Uterus (tissue), 4 donors: ENCODE measurements around the gene ULK4. TPM values are rescaled to one million over a fixed set of nuclear protein-coding genes. Genes with fewer than 3 reads are reported as not detected.

Experiments used
- DNase-seq, 2 donors: peaks; one replicate each; pipeline ENCODE4 v3.0.0-alpha.2; 2019 to 2020
- H3K27ac ChIP-seq, 2 donors: fragments of 200-600 bp; sonication (generic); 1 replicate in 1 of 2; 2 replicates in 1 of 2; pipeline ENCODE4 v1.5.1; 2016 to 2018
- H3K27me3 ChIP-seq, 2 donors: fragments of 200-600 bp; sonication (generic); one replicate each; pipeline ENCODE4 v1.5.1; 2018 to 2019; ENCODE audit warnings: control low read depth in 1 of 2
- H3K36me3 ChIP-seq, 2 donors: fragments of 200-600 bp; sonication (generic); one replicate each; pipeline ENCODE4 v1.5.1; 2019; ENCODE audit warnings: control low read depth in 1 of 2
- H3K4me1 ChIP-seq, 2 donors: fragments of 200-600 bp; sonication (generic); one replicate each; pipeline ENCODE4 v1.5.1; 2018 to 2019; ENCODE audit warnings: control low read depth in 1 of 2
- H3K4me3 ChIP-seq, 2 donors: fragments of 200-600 bp; sonication (generic); 1 replicate in 1 of 2; 2 replicates in 1 of 2; pipeline ENCODE4 v1.5.1; 2018 to 2019; ENCODE audit warnings: mild to moderate bottlenecking in 1 of 2
- H3K9me3 ChIP-seq, 2 donors: fragments of 200-600 bp; sonication (generic); one replicate each; pipeline ENCODE4 v1.5.1; 2019; ENCODE audit warnings: control low read depth in 1 of 2
- POLR2A ChIP-seq, 2 donors: fragments of 450-650 bp; IDR thresholded peaks; one replicate each; pipeline ENCODE4 v1.6.1; 2016; ENCODE audit warnings: antibody characterized with exemption in 2 of 2, mild to moderate bottlenecking in 1 of 2, moderate library complexity in 1 of 2
- intact Hi-C: fragments of 100-400 bp; cut with DNase I; formaldehyde crosslinking; loops from one replicate; pipeline ENCODE4 v1.15.1; 2023; ENCODE audit warnings: low total_unique reads
- total RNA-seq, 4 donors: library from RNA; depleted of rRNA in 3 of 4; stranded (reverse); fragments of >200 nt in 3 of 4; gene quantifications; one replicate each; pipeline versions ENCODE4 v1.1.0 to v1.2.4, GENCODE V29; 2014 to 2023
- TF ChIP-seq, protein P1 (sequence below), 4 experiments: fragments of 200-600 bp in 2 of 4; fragments of 450-650 bp in 2 of 4; sonication (generic) in 2 of 4; IDR thresholded peaks; one replicate each; pipeline ENCODE4 v1.5.1; 2016 to 2019; ENCODE audit warnings: antibody characterized with exemption in 4 of 4, mild to moderate bottlenecking in 2 of 4, moderate library complexity in 1 of 4
- donor health status: DM: yes; HTN: yes; CAD: no.

The ULK4 gene
- total RNA-seq, 4 donors from 2014 or later, result 8.7 to 118 (median 26.1) TPM

DNA sequence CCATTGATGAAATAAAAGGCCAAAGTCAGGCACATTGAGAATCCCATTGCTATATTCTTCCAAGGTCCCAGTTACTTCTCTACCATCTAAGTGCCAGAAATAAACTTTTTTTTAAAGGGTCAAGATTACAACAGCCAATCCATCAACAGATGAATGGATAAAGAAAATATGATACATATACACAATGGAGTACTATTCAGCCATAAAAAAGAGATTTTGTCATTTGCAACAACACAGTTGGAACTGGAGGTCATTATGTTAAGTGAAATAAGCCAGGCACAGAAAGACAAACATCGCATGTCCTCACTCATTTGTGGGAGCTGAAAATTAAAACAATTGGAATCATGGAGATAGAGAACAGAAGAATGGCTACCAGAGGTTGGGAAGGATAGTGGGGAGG, 25.5 kb downstream of the ULK4 start:
- Histone ChIP-seq H3K9me3 (no peaks in the 10 kb centered on the region), H3K4me3 (no peak overlapping the region), H3K36me3 (no peaks in the 10 kb centered on the region), H3K27ac (no peak overlapping the region), H3K4me1 (no peaks in the 10 kb centered on the region), H3K27me3 (no peaks in the 10 kb centered on the region)
- intact Hi-C loops, result no loop called here
- no peak for DNase-seq
- TF ChIP-seq, protein P1, sequence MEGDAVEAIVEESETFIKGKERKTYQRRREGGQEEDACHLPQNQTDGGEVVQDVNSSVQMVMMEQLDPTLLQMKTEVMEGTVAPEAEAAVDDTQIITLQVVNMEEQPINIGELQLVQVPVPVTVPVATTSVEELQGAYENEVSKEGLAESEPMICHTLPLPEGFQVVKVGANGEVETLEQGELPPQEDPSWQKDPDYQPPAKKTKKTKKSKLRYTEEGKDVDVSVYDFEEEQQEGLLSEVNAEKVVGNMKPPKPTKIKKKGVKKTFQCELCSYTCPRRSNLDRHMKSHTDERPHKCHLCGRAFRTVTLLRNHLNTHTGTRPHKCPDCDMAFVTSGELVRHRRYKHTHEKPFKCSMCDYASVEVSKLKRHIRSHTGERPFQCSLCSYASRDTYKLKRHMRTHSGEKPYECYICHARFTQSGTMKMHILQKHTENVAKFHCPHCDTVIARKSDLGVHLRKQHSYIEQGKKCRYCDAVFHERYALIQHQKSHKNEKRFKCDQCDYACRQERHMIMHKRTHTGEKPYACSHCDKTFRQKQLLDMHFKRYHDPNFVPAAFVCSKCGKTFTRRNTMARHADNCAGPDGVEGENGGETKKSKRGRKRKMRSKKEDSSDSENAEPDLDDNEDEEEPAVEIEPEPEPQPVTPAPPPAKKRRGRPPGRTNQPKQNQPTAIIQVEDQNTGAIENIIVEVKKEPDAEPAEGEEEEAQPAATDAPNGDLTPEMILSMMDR (IDR thresholded peaks at IDR 0.05), result no peak
- TF ChIP-seq POLR2A (IDR thresholded peaks at IDR 0.05), result no peak

DNA sequence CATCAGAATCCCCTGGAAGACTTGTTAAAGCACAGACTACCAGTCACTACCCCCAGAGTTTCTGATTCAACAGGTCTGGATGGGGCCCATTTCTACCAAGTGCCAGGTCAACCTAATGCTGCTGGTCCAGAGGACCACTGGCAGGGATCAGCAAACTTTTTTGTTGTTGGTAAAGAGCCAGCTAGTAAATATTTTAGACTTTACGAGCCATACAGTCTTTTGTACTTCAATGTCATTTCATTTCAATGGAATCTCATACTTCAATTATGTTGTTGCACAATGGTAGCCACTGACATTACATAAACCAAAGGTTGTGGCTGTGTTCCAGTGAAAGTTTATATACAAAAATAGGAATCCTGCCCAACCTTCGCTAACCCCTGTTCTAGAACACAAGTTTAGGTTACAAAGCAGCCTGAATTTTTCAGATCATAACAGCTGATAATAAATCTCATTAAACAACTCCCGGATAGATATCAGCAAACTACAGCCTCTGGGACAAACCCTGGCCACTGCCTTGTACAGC, 28.7 kb downstream of the ULK4 start:
- intact Hi-C loops, result no loop called here
- no peaks in the 10 kb centered on the region for H3K9me3 ChIP-seq
- TF ChIP-seq, protein P1 (IDR thresholded peaks at IDR 0.05), result no peak
- TF ChIP-seq POLR2A (IDR thresholded peaks at IDR 0.05), result no peak
- no peaks in the 10 kb centered on the region for H3K27me3 ChIP-seq
- H3K4me3 ChIP-seq, result no peak overlapping the region
- no peaks in the 10 kb centered on the region for H3K36me3 ChIP-seq
- H3K27ac ChIP-seq, result no peak overlapping the region
- no peaks in the 10 kb centered on the region for H3K4me1 ChIP-seq
- no peak for DNase-seq

DNA sequence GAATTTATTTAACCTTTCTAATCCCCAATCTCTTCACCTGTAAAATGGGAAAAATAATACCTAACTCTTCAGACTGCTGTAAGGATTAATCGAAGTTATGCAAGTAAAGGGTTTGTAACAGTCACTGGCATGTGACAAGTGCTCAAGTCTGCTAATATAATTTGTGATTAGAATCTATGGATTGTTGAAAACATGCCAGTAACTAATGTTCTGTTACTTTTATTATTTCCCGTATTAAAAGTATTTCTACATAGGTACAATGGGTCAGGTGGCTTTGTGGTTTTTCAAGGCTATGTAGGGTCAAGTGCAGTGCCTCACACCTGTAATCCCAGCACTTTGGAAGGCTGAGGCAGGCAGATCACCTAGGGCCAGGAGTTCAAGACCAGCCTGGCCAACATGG, 29.4 kb downstream of the ULK4 start:
- H3K9me3 ChIP-seq, result no peaks in the 10 kb centered on the region
- no peak for DNase-seq
- TF ChIP-seq, protein P1 (IDR thresholded peaks at IDR 0.05), result no peak
- TF ChIP-seq POLR2A (IDR thresholded peaks at IDR 0.05), result no peak
- H3K4me1 ChIP-seq, result no peaks in the 10 kb centered on the region
- intact Hi-C loops, result no loop called here
- H3K27me3 ChIP-seq, result no peaks in the 10 kb centered on the region
- H3K36me3 ChIP-seq, result no peaks in the 10 kb centered on the region
- no peak overlapping the region for H3K4me3 ChIP-seq
- no peak overlapping the region for H3K27ac ChIP-seq

DNA sequence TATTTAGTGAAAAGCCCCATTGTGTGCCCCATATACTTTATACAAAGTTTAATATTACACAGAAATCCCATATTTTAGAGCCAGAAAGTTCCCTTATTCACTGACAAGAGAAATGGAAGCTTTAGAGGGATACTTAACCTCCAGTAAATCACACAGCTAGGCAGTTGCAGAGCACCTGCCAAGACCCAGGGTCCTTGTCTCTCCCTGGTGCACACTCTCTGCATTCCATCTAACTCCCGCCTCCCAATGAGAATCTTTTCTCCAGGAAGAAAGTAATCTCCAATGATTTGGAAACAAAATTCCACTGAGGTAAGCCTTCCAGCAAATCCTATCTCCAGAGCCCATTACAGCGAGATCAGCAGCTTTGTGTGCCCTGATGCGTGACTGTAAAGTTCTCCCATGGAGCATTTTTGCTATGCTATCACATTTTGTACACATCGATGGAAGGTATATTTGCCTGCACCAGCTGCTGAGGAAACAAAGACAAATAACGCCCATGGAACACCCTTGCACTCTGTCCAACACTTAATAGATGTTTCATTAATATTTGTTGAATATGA, 41.4 kb downstream of the ULK4 start:
- Histone ChIP-seq H3K4me3 (no peak overlapping the region), H3K36me3 (no peaks in the 10 kb centered on the region), H3K4me1 (no peaks in the 10 kb centered on the region), H3K9me3 (no peaks in the 10 kb centered on the region), H3K27ac (no peak overlapping the region), H3K27me3 (no peaks in the 10 kb centered on the region)
- intact Hi-C loops, result no loop called here
- no peak for DNase-seq
- TF ChIP-seq, protein P1 (IDR thresholded peaks at IDR 0.05), result no peak
- TF ChIP-seq POLR2A (IDR thresholded peaks at IDR 0.05), result no peak

DNA sequence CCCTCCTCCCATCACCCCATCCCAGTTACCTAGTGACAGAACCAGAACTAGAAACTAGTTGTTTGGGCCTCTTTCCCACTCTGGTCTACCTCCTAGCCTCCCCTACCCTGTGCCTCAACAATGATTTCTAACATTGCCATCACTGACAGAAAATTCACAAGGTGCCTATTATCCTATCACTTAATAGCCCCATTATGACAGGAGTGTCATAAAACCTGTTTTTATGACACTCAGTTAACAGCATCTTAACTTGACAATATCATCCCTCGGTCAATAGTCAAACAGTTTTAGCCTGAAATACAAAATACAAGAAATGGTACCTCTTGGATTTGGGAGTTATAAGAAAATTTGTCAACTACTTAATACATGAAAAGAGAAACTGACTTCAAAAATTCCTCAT, 46.5 kb downstream of the ULK4 start:
- no peaks in the 10 kb centered on the region for H3K4me1 ChIP-seq
- no peaks in the 10 kb centered on the region for H3K9me3 ChIP-seq
- H3K27ac ChIP-seq, result no peak overlapping the region
- H3K36me3 ChIP-seq, result no peaks in the 10 kb centered on the region
- intact Hi-C loops, result no loop called here
- DNase-seq, result no peak
- no peak for TF ChIP-seq POLR2A (IDR thresholded peaks at IDR 0.05)
- TF ChIP-seq, protein P1 (IDR thresholded peaks at IDR 0.05), result no peak
- H3K4me3 ChIP-seq, result no peak overlapping the region
- no peaks in the 10 kb centered on the region for H3K27me3 ChIP-seq
